Ramos (cell line): ENCODE results near the gene CHRNB2.
"Not testable (repeated sequence)": the region's sequence is repeated elsewhere in the genome, so short reads cannot be mapped to it uniquely, and the experiment has no call there.

Experiments
- in situ Hi-C: fragments of 300-500 bp; cut with MboI; formaldehyde crosslinking; loops from one replicate; pipeline ENCODE4 v1.14.3; 2022; ENCODE audit warnings: low sequenced_read_pairs; ENCODE audit not compliant: unreplicated experiment

Gene CHRNB2

DNA sequence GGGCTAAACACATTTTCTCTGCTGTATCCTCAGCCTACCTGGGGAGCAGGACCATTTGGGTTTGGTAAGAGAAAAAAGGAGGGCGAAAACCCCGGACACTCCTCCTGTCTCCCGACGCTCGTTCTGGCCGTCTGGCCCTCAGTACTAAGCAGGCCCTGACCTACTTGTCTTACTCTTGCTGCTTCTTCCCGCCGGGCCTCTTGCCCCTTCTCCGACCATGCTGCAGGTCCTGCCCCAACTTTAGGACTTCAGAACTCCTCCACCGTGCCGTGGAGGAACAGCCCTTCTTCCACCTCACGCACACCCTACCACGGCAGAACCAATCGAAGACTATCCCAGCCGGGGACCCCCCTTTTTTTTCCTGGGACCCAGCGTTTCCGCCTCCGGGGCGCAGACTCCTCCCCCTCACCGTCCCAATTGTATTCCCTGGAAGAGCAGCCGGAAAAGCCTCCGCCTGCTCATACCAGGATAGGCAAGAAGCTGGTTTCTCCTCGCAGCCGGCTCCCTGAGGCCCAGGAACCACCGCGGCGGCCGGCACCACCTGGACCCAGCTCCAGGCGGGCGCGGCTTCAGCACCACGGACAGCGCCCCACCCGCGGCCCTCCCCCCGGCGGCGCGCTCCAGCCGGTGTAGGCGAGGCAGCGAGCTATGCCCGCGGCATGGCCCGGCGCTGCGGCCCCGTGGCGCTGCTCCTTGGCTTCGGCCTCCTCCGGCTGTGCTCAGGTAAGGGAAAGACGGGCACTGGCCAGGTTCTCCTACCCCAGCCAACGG lies at the start of gene CHRNB2:
Gene CHRNB2 (plus strand): TSS at position 393 of the 771 bp plus-strand sequence. CDS start 267 bp downstream, at position 660.
- in situ Hi-C loops: loop anchor here (10.0 kb wide), 1 partner anchor 317 kb away; no protein-coding TSS in a partner anchor

DNA sequence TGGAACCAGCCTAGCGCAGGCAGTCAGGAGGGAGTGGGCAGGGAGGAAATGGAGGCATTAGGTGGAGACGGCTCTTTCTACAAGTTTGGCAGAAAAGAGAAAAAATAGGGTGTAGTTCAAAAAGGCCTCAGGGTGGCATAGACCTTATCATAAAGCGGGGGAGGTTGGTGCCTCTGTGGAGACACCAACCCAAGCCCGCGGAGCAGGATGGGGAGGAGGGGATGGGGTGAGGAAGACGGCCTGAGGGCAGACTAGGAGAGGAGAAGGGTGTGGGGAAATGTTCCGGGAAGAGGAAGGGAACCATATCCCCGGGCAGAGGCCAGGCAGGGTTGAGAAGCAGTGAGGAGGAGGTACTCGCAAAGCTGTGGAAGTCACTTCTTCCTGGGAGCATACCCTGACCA lies 48.0 kb upstream of the CHRNB2 start:
- in situ Hi-C loops: no loop called here

- in situ Hi-C loops: no loop called here
Observed at GRCh38 chr1:154520333-154520732, 47.2 kb upstream of the CHRNB2 start.

DNA sequence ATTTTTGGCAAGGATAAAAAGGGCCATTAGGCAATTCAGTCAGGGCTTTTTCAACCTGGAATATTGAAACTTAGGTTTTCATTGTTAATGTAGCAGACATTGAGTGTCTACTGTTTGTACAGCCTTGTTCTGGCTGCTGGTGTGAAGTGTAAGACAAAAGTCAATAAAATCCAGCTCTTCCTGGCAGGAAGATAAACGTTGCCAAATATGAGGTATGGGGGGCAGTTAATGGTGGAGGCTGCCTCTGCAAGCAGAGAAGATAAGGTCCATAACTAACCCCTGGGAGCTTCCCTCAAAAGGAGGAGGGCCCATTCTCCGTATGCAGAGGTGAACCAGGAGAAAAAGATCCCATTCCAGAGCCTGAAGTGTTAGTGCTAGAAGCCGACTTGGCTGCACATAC lies 45.9 kb upstream of the CHRNB2 start:
- in situ Hi-C loops: no loop called here

- in situ Hi-C loops: no loop called here
Observed at GRCh38 chr1:154524881-154525280, 42.7 kb upstream of the CHRNB2 start.

- in situ Hi-C loops: no loop called here
Observed at GRCh38 chr1:154527192-154527591, 40.4 kb upstream of the CHRNB2 start.

DNA sequence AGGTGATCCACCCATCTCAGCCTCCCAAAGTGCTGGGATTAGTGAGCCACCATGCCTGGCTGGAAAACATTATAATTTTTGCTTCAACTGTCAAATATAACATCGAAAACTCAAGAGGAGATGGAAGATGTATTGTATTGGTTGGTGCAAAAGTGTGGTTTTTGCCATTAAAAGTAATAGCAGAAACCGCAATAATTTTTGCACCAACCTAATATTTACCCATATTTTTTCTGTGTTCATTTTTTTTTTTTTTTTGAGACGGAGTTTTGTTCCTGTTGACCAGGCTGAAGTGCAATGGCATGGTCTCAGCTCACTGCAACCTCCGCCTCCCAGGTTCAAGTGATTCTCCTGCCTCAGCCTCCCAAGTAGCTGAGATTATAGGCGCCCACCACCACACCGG lies 38.3 kb upstream of the CHRNB2 start:
- in situ Hi-C loops: no loop called here

- in situ Hi-C loops: not testable (repeated sequence)
Observed at GRCh38 chr1:154531950-154532349, 35.6 kb upstream of the CHRNB2 start.

DNA sequence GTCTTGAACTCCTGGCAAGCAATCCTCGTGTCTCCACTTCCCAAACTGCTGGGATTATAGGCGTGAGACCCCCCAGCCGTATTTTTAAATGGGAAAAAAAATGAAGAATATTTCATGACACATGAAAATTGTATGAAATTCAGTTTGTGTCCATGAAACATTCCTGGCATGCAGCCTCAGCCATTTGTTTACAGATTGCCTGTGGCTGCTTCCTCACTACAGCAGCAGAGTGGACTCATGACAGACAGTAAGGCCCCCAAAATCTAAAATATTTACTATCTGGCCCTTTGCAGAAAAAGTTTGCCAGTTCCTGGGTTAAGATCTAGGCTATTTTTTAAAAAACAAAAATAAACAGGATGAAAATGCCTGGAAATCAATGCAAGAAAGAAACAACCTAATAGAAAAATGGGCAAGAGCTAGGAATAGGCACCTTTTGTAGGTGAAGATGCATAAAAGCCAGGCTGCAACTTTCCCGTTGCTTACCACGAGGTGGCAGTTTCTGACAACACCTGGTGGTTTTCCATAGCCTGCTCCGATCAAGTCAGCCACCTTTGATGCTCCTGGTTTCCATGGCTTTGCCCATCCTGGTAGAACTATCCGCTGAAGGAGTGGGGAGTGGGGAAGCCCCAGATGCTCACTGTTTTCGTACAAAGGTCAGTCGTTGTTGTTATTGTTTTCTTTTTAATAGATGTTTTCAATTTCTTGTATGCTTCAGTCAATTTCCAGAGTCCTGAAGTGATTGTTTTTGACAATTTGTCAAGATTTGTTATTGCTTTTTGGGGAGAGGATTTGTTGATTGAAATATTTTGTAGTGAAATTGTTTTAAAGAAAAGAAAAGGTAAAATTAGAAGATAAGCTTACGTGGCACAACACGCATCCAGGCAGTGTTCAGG lies 33.4 kb upstream of the CHRNB2 start:
- in situ Hi-C loops: no loop called here

GRCh38 chr1:154536570-154536969 lies 31.0 kb upstream of the CHRNB2 start:
- in situ Hi-C loops: no loop called here

- in situ Hi-C loops: no loop called here
Observed at GRCh38 chr1:154539486-154540483, 27.8 kb upstream of the CHRNB2 start.

GRCh38 chr1:154541231-154541630 lies 26.3 kb upstream of the CHRNB2 start:
- in situ Hi-C loops: no loop called here

DNA sequence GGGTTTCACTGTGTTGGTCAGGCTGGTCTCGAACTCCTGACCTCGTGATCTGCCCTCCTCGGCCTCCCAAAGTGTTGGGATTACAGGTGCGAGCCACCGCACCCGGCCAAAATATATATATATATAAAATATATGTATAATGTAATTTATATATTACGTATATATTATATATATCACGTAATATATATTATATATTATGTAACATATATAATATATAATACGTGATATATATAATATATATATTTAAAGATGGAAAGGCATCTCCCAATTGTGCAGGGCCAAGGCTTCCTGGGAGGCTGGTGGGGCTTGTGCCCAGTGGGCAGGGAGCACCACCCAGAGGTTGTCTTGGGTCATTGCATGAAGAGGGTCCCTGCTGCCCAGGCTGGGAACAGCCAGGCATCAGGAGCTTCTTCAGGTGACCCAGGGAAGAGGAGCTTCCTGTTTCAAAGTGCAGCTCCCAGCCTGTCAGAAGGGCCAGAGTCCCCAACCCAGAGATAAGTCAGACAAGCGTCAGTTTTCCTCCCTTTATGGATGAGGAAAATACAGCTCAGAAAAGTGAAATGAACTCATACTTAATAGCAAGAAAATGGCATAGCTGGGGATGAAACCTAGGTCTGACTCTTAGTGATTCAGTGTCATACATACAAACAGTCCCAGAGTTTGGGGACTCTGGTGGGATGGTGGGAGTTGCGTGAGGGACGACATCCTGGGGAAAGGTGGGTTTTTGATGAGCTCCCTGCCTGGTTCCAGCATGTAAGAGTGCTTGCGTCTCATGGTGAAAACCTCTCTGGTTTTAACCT lies 21.1 kb upstream of the CHRNB2 start:
- in situ Hi-C loops: no loop called here

DNA sequence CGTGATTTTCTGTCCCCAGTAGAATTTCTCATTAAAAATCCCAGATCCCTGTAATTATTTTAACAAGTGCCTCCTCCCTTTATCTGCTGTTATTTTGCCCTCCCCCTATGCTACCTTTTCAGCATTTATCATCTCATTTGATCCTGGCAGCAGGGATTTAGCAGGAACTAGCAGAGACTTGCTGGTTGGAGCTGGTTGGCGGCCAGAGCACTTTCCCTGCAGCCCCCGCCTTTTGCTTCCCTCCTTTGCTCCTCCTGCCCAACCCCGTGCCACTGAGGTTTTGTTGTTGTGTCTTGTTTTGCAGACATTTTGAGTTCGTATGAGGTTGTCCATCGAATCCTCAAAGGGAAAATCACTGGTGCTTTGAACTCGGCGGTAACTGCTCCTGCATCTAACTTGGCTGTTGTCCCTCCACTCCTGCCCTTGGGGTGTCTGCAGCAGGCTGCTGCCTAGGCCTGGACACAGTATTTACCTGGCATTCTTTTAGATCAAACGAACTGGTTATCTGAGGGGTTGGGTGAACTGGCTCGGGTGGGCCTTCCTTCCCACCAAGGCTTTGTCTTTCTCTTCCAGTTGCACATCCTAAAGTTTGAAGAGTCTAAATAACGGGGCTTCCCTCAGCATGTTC lies 20.4 kb upstream of the CHRNB2 start:
- in situ Hi-C loops: no loop called here

GRCh38 chr1:154548028-154548427 lies 19.6 kb upstream of the CHRNB2 start:
- in situ Hi-C loops: no loop called here

GRCh38 chr1:154549202-154549770 lies 18.3 kb upstream of the CHRNB2 start:
- in situ Hi-C loops: no loop called here

GRCh38 chr1:154550070-154550469 lies 17.5 kb upstream of the CHRNB2 start:
- in situ Hi-C loops: no loop called here

- in situ Hi-C loops: no loop called here
Observed at GRCh38 chr1:154550657-154551056, 16.9 kb upstream of the CHRNB2 start.

DNA sequence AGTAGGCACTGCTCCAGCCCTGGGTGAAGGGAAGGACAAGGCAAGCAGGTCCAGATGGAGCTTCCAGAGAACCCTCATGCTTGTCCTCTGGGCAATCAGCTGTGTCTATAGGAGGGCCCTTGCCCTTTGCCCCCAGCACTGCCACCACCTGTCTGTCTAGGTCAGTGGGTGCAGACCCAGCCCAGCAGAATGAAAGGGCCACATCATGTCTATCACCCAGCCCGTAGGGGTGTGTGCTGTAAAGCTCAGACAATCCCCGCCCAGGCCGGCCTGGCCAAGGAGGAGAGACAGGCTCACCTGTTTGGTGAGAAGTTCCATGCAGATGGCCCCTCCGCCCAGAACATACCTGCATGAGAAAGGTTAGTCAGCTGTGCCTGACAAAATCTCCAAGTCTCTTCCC lies 16.1 kb upstream of the CHRNB2 start:
- in situ Hi-C loops: no loop called here
